HepG2 (cell line): ENCODE measurements around the gene MYLK. TPM values are rescaled to one million over a fixed set of nuclear protein-coding genes. Genes with fewer than 3 reads are reported as not detected.

Experiments
- ATAC-seq: fragments of 200-7000 bp; cut with Tn5 transposase; 3 replicates; pipeline ENCODE4 v1.9.1; 2020; ENCODE audit warnings: mild to moderate bottlenecking, moderate library complexity
- BruUV-seq: library from RNA; stranded (reverse); fragments of 400-500 nt; replicated peaks from 2 replicates; lab custom pipeline; 2021; lab: Mats Ljungman, UMichigan
- CTCF ChIA-PET: fragments of 300-600 bp; formaldehyde crosslinking; extraction: SDS; loops from one replicate; lab custom pipeline; 2021; ENCODE audit warnings: low total read pairs, inconsistent platforms, low intra/inter-chr PET ratio; lab: Yijun Ruan, JAX
- POLR2A ChIA-PET: fragments of 350-600 bp; sonication (Branson Sonifier 250); formaldehyde crosslinking; loops from one replicate; lab custom pipeline; 2020; ENCODE audit warnings: antibody characterized with exemption, inconsistent platforms; lab: Yijun Ruan, JAX
- DNase-seq: peaks from one replicate; pipeline ENCODE4 v3.0.0-alpha.2; 2015; ENCODE audit warnings: low spot score
- FAIRE-seq: peaks from 3 replicates; lab custom pipeline; 2011; peaks lifted over from hg19 to GRCh38; lab: Jason Lieb, UNC
- H2AFZ ChIP-seq: one replicate; pipeline ENCODE4 v1.6.1; 2011; ENCODE audit warnings: low read length, inconsistent platforms
- H3K27ac ChIP-seq: fragments of 300-600 bp; 3 replicates; pipeline ENCODE4 v1.8.0; 2011; ENCODE audit warnings: mixed run types, mild to moderate bottlenecking, mixed read lengths, low read length, inconsistent platforms; ENCODE audit not compliant: insufficient read depth; ENCODE audit errors: extremely low read length
- H3K27me3 ChIP-seq, 2 experiments: fragments of 200-600 bp in 1 of 2; 2 replicates in 1 of 2; 3 replicates in 1 of 2; pipeline versions ENCODE4 v1.6.0 to v1.8.0; 2011; ENCODE audit warnings: low read length in 2 of 2, mild to moderate bottlenecking in 2 of 2, moderate library complexity in 2 of 2, inconsistent platforms in 1 of 2; ENCODE audit not compliant: insufficient read depth in 2 of 2, control insufficient read depth in 1 of 2
- H3K36me3 ChIP-seq, 2 experiments: fragments of 200-600 bp in 1 of 2; replicated peaks in 1 of 2; 2 replicates in 1 of 2; 3 replicates in 1 of 2; pipeline versions ENCODE4 v1.5.1 to v1.8.0; 2011; ENCODE audit warnings: low read length in 2 of 2, inconsistent platforms in 1 of 2; ENCODE audit not compliant: insufficient read depth in 2 of 2, control insufficient read depth in 1 of 2
- H3K4me1 ChIP-seq: 2 replicates; pipeline ENCODE4 v1.5.1; 2012; ENCODE audit warnings: low read length, inconsistent platforms; ENCODE audit not compliant: insufficient read depth
- H3K4me2 ChIP-seq: 2 replicates; pipeline ENCODE4 v1.6.0; 2011; ENCODE audit warnings: low read depth, low read length, inconsistent platforms
- H3K4me3 ChIP-seq, 3 experiments: fragments of 200-600 bp in 1 of 3; sonication (generic), shearing (Covaris generic) in 1 of 3; replicated peaks in 1 of 3; 2 replicates each; pipeline ENCODE4 v1.5.1; 2011 to 2016; ENCODE audit warnings: low read length in 3 of 3, inconsistent platforms in 2 of 3, low read depth in 2 of 3, mild to moderate bottlenecking in 2 of 3, control low read depth in 1 of 3, mixed read lengths in 1 of 3; ENCODE audit not compliant: insufficient read depth in 1 of 3
- H3K79me2 ChIP-seq: one replicate; pipeline ENCODE4 v1.6.1; 2011; ENCODE audit warnings: low read length, inconsistent platforms; ENCODE audit not compliant: insufficient read depth
- H3K9ac ChIP-seq: 2 replicates; pipeline ENCODE4 v1.6.0; 2011; ENCODE audit warnings: mild to moderate bottlenecking, low read depth, low read length, inconsistent platforms; ENCODE audit not compliant: insufficient read depth
- H3K9me3 ChIP-seq: 2 replicates; pipeline ENCODE4 v1.5.1; 2012; ENCODE audit warnings: mild to moderate bottlenecking, low read length
- H4K20me1 ChIP-seq: 2 replicates; pipeline ENCODE4 v1.6.0; 2011; ENCODE audit warnings: inconsistent platforms, mild to moderate bottlenecking, low read length, moderate library complexity; ENCODE audit not compliant: insufficient read depth
- ATF7 ChIP-seq, 2 experiments: fragments of 450-650 bp in 1 of 2; sonication (generic) in 1 of 2; formaldehyde crosslinking in 1 of 2; IDR thresholded peaks; 2 replicates each; pipeline versions ENCODE4 v1.4.0 to v1.6.1; 2016 to 2020; ENCODE audit warnings: antibody characterized with exemption in 1 of 2, mild to moderate bottlenecking in 1 of 2, missing genetic modification reagents in 1 of 2
- DDIT3 ChIP-seq: sonication (generic); formaldehyde crosslinking; IDR thresholded peaks from 2 replicates; pipeline ENCODE4 v1.4.0; 2020; ENCODE audit warnings: mild to moderate bottlenecking, missing genetic modification reagents
- FUBP1 ChIP-seq: sonication (generic); formaldehyde crosslinking; IDR thresholded peaks from 2 replicates; pipeline ENCODE4 v1.5.1; 2020; ENCODE audit warnings: missing genetic modification reagents, mild to moderate bottlenecking, borderline replicate concordance
- GABPB1 ChIP-seq: IDR thresholded peaks from 2 replicates; pipeline ENCODE4 v1.6.1; 2016; ENCODE audit warnings: mild to moderate bottlenecking, missing genetic modification reagents, moderate library complexity, missing compliant biosample characterization
- KLF11 ChIP-seq: IDR thresholded peaks from 2 replicates; pipeline ENCODE4 v1.6.1; 2016; ENCODE audit warnings: missing compliant biosample characterization
- MBNL3 ChIP-seq: fragments of 250-450 bp; sonication (Bioruptor Pico); conservative IDR thresholded peaks from 2 replicates; pipeline ENCODE4 v1.8.0; 2022; ENCODE audit warnings: mild to moderate bottlenecking, inconsistent platforms
- POGZ ChIP-seq: sonication (generic); formaldehyde crosslinking; IDR thresholded peaks from 2 replicates; pipeline ENCODE4 v1.4.0; 2020; ENCODE audit warnings: mild to moderate bottlenecking, missing genetic modification reagents
- PRDM4 ChIP-seq: sonication (generic); formaldehyde crosslinking; IDR thresholded peaks from 2 replicates; pipeline ENCODE4 v1.9.0; 2021; ENCODE audit warnings: missing genetic modification reagents, borderline replicate concordance
- RELA ChIP-seq: sonication (generic); formaldehyde crosslinking; IDR thresholded peaks from 2 replicates; pipeline ENCODE4 v1.4.0; 2020; ENCODE audit warnings: missing genetic modification reagents
- RNF2 ChIP-seq: fragments of 450-650 bp; conservative IDR thresholded peaks from 2 replicates; pipeline ENCODE4 v1.6.1; 2016; ENCODE audit warnings: low read depth
- TERF1 ChIP-seq: sonication (generic); formaldehyde crosslinking; IDR thresholded peaks from 2 replicates; pipeline ENCODE4 v1.8.0; 2022; ENCODE audit warnings: mild to moderate bottlenecking, missing genetic modification reagents, moderate library complexity
- XBP1 ChIP-seq: sonication (generic); formaldehyde crosslinking; IDR thresholded peaks from 2 replicates; pipeline ENCODE4 v1.5.0; 2020; ENCODE audit warnings: missing genetic modification reagents
- ZBTB21 ChIP-seq: sonication (generic); formaldehyde crosslinking; IDR thresholded peaks from 2 replicates; pipeline ENCODE4 v1.4.0; 2020; ENCODE audit warnings: missing genetic modification reagents
- ZNF17 ChIP-seq: sonication (generic); formaldehyde crosslinking; IDR thresholded peaks from 2 replicates; pipeline ENCODE4 v1.5.0; 2020; ENCODE audit warnings: mild to moderate bottlenecking, missing genetic modification reagents
- ZNF703 ChIP-seq: sonication (generic); formaldehyde crosslinking; IDR thresholded peaks from 2 replicates; pipeline ENCODE4 v1.5.1; 2020; ENCODE audit warnings: missing genetic modification reagents, mild to moderate bottlenecking, moderate library complexity, borderline replicate concordance
- ZNF720 ChIP-seq: sonication (generic); formaldehyde crosslinking; IDR thresholded peaks from 2 replicates; pipeline ENCODE4 v1.4.0; 2020; ENCODE audit warnings: missing genetic modification reagents
- ZSCAN30 ChIP-seq: sonication (generic); formaldehyde crosslinking; IDR thresholded peaks from 2 replicates; pipeline ENCODE4 v1.5.0; 2020; ENCODE audit warnings: mild to moderate bottlenecking, missing genetic modification reagents
- WGBS: methylation state at CpG from one replicate; pipeline ENCODE4 v1.1.6; 2017; ENCODE audit warnings: low lambda C conversion rate; 5-methylcytosine and 5-hydroxymethylcytosine counted together
- in situ Hi-C: cut with HindIII; loops from 2 replicates; pipeline ENCODE4 v1.10.0; 2017; ENCODE audit warnings: low pct_unique_long_range_greater_than_20kb; ENCODE audit not compliant: extremely low pct_ligation_motif_present
- intact Hi-C: fragments of 100-400 bp; cut with micrococcal nuclease; formaldehyde crosslinking; loops from one replicate; pipeline ENCODE4 v1.10.0; 2022; ENCODE audit not compliant: unreplicated experiment
- polyA plus RNA-seq, 8 experiments: library from polyadenylated mRNA; depleted of rRNA in 3 of 8; stranded (reverse) in 7 of 8; unstranded in 1 of 8; fragments of >200 nt; fragmentation: Illumina TruSeq in 4 of 8; extraction: Trizol in 4 of 8; gene quantifications; 2 replicates each; pipeline versions ENCODE4 v1.2.1 to v1.2.3, GENCODE V29; 2011 to 2016; ENCODE audit warnings: low read depth in 4 of 8, missing spikeins in 1 of 8, mixed read lengths in 1 of 8; ENCODE audit not compliant: insufficient read depth in 1 of 8
- total RNA-seq, 5 experiments: library from RNA; depleted of rRNA; stranded (reverse); fragments of >200 nt; fragmentation: Illumina TruSeq; extraction: Trizol; gene quantifications; 2 replicates each; pipeline ENCODE4 v1.2.3, GENCODE V29; 2016; ENCODE audit warnings: low read depth in 1 of 5

The MYLK gene
- total and polyA plus RNA-seq, 2 of the 13 experiments (the other 11 are each of a cell fraction or from before 2014, with no cell fraction given): 10.6 to 34.9 TPM

- no peaks in the 10 kb centered on the region for H4K20me1 ChIP-seq
- peaks cover 15 to 42% of the 10 kb centered on the region in 2 experiments for H3K36me3 ChIP-seq
- FAIRE-seq (no peak), DNase-seq (no peak)
- peaks cover 8% of the 10 kb centered on the region for H3K79me2 ChIP-seq
- no peaks in the 10 kb centered on the region for H3K9me3 ChIP-seq
- no peak overlapping the region for H3K4me2 ChIP-seq
- in situ Hi-C loops (no loop called here), intact Hi-C loops (no loop called here)
- no peaks in the 10 kb centered on the region for H3K27me3 ChIP-seq
- POLR2A ChIA-PET: interaction anchor here (1.9 kb wide), 1 partner anchor 9 kb away, joined by 11 read pairs; no protein-coding TSS in a partner anchor
- H2AFZ ChIP-seq: no peak overlapping the region
- H3K4me1 ChIP-seq: peaks cover 27% of the 10 kb centered on the region
- TF ChIP-seq MBNL3 (CRISPR knock-in tag): no peak
- no peak for TF ChIP-seq ZSCAN30 (CRISPR knock-in tag)
- no peak for TF ChIP-seq KLF11 (CRISPR knock-in tag)
- no peak for TF ChIP-seq ZNF17 (CRISPR knock-in tag)
- no peak for TF ChIP-seq ZNF703 (CRISPR knock-in tag)
- TF ChIP-seq FUBP1 (CRISPR knock-in tag): no peak
- TF ChIP-seq GABPB1 (CRISPR knock-in tag): no peak
- TF ChIP-seq RNF2: no peak
- no peak for TF ChIP-seq POGZ
- no peak for TF ChIP-seq XBP1 (CRISPR knock-in tag)
- no peak for TF ChIP-seq ZBTB21 (CRISPR knock-in tag)
- TF ChIP-seq ZNF720: no peak
- TF ChIP-seq ATF7 (IDR thresholded peaks at IDR 0.05): no peak
- TF ChIP-seq ATF7 (CRISPR knock-in tag; IDR thresholded peaks at IDR 0.05): no peak
- TF ChIP-seq PRDM4 (CRISPR knock-in tag): no peak
- no peak for TF ChIP-seq RELA (CRISPR knock-in tag)
- TF ChIP-seq TERF1: no peak
- TF ChIP-seq DDIT3 (CRISPR knock-in tag): no peak
- TF ChIP-seq, all 625 proteins: peak for 0
- H3K4me3 ChIP-seq: no peak overlapping the region
- H3K9ac ChIP-seq: no peak overlapping the region
- BruUV-seq: no TSS peak
- CTCF ChIA-PET: no interaction called here
- no peak for ATAC-seq
- H3K27ac ChIP-seq: no peak overlapping the region
- 98% methylated on average over 9 of the region's 9 CpGs for WGBS
These were observed 93.7 kb downstream of the MYLK start for GRCh38 chr3:123790254-123791072.
